Amygdala (tissue), 56 donors: Measurements from ENCODE around the gene EDRF1.
"Not testable (repeated sequence)": the region's sequence is repeated elsewhere in the genome, so short reads cannot be mapped to it uniquely, and the experiment has no call there.

Source experiments
- DNase-seq, 56 donors: peaks; one replicate each; lab custom pipeline; 2025; lab: John Stamatoyannopoulos, UW

Gene EDRF1

GRCh38 chr10:125719173-125720001 lies at the start of gene EDRF1:
EDRF1 (plus strand) TSS chr10:125719709; CDS start chr10:125719808, 99 bp downstream.
- DNase-seq: peak; percentile 73 to 99 (median 97)

GRCh38 chr10:125672884-125673283 lies 46.6 kb upstream of the EDRF1 start:
- DNase-seq: no peak

- no peak for DNase-seq
These were observed 40.1 kb upstream of the EDRF1 start for GRCh38 chr10:125679436-125679835.

- no peak for DNase-seq
These were observed 36.4 kb upstream of the EDRF1 start, which contains the start of gene TEX36 for GRCh38 chr10:125683063-125683462. TEX36 (minus strand) TSS chr10:125683163; CDS start chr10:125682989, 174 bp downstream.

GRCh38 chr10:125683821-125684220 lies 35.7 kb upstream of the EDRF1 start:
- DNase-seq: no peak

GRCh38 chr10:125684581-125684980 lies 34.9 kb upstream of the EDRF1 start:
- no peak for DNase-seq

- no peak for DNase-seq
These were observed 31.9 kb upstream of the EDRF1 start for GRCh38 chr10:125687507-125688185.

- no peak for DNase-seq
These were observed 29.4 kb upstream of the EDRF1 start for GRCh38 chr10:125689955-125690569.

GRCh38 chr10:125691160-125691981 lies 28.1 kb upstream of the EDRF1 start:
- DNase-seq: no peak

GRCh38 chr10:125692196-125692595 lies 27.3 kb upstream of the EDRF1 start:
- no peak for DNase-seq

- DNase-seq: no peak
These were observed 26.6 kb upstream of the EDRF1 start for GRCh38 chr10:125692601-125693523.

GRCh38 chr10:125693524-125693847 lies 26.0 kb upstream of the EDRF1 start:
- DNase-seq: no peak

- no peak for DNase-seq
These were observed 24.6 kb upstream of the EDRF1 start for GRCh38 chr10:125694883-125695282.

- DNase-seq: not testable (repeated sequence)
These were observed 22.6 kb upstream of the EDRF1 start for GRCh38 chr10:125696884-125697283.

- DNase-seq: no peak
These were observed 21.0 kb upstream of the EDRF1 start for GRCh38 chr10:125698481-125698998.

- no peak for DNase-seq
These were observed 19.9 kb upstream of the EDRF1 start for GRCh38 chr10:125699562-125700143.

- DNase-seq: no peak
These were observed 19.1 kb upstream of the EDRF1 start for GRCh38 chr10:125700355-125700911.
